Inflammatory macrophage treated with lipopolysaccharide for 4 hours (primary cell): ENCODE results near the gene MED12L.

Experiments
- DNase-seq: peaks from one replicate; pipeline ENCODE4 v3.0.0-alpha.2; 2020

Gene MED12L

DNA sequence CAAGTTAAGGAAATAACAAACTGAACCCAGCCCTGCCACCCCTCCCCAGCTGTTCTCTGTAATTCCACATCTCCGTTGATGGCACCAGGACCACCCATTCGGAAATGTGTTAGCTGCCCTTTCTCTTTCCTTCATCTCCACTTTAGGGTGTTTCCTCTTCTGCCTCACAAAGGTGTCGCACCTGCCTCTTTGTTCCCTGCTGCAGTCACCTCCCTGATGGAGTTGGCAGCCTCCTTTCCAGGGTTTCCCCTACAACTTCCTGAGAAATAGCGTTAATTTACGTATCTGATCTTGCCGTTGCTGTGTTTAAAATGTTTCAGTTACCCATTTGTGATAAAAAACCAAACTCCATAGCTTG is 60.2 kb downstream of the MED12L start:
- DNase-seq, result no peak

DNA sequence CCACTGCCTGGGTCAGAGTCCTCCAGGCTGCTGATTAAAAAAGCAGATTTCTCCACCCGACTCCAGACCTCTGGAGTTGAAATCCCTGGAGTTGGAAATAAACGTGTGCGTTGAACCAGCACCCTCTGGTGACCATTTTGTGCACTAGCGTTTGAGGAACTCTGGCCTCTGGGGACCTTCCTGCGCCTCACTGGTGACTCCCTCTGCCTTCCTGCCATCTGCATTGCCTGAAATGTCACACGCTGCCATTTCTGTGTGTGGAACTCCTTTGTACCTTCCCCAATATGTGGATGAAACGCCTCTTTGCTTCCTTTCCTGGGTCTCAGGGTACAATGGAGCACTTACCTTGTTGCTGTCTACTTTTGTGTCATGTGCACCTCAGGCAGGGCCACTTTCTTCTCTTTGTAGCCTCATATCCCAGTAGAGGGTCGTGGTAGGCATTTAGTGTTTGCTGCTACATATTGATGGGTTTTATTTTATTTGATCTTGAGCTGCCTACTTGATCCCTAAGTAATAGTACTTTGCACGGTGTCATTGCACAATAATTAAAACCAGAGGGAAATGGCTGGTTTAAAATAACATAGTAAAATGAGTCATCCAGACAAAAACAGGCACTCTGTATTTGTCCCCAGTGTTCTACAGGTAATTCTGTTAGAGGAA is 60.7 kb downstream of the MED12L start:
- DNase-seq, result peak; percentile 74

DNA sequence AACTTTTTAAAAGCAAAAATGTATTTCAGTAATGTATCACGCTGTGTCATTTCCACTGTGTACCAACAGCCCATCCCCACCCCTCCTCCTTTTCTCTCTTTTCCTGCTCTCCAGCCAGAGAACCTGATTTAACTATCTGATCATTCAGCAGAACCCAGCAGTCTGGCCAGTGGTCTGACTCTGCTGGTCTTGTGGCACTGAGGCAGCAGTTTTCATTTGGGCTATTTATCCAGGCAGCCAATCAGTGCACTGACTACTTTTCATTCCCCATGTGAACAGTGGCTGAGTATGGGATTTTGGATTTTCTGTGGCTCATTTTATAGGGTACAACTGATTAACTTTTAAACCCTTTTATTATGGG is 61.2 kb downstream of the MED12L start:
- DNase-seq, result no peak

DNA sequence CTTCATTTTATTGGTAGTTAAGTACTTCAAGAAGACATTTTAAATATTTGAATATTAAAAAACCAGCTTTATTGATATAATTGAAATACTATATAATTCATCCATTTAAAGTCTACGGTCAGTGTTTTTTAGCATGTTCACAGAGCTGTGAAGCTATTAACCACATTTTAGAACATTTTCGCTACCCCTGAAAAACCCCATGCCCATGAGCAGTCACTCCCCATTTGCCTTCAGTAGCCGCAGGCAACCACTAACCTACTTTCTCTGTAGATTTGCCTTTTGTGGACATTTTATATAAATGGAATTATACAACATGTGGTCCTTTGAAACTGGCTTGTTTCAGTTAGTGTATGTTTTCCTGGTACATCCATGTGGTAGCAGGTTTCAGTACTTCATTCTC is 61.8 kb downstream of the MED12L start:
- DNase-seq, result no peak

DNA sequence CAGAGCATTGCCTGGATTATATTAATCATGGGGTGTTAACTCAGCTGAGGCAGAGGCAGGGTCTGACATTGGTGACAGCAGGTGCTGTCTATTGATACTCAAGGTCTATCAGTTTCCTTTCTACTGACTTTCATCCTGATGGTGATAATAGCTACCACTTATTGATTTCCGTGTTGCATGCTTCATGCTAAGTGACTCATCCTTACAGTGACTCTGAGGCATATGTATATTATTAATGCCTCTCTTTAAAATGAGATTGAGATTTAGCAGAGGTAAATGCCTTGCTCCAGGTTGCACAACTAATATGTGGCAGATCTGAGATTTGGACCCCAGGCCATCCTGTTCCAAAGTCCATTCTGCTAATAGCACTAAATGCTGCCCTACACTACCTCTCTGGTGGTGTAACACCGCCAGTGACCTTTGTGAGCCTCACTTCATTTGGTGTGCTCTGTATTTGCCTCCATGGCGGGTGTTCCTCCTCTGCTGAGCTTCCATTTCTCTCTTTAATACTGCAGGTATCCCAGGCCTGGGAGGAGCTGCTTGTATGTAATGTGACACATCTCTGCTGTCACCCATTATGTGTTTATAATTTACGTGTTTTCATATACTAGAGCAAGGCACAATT is 67.1 kb downstream of the MED12L start:
- no peak for DNase-seq

DNA sequence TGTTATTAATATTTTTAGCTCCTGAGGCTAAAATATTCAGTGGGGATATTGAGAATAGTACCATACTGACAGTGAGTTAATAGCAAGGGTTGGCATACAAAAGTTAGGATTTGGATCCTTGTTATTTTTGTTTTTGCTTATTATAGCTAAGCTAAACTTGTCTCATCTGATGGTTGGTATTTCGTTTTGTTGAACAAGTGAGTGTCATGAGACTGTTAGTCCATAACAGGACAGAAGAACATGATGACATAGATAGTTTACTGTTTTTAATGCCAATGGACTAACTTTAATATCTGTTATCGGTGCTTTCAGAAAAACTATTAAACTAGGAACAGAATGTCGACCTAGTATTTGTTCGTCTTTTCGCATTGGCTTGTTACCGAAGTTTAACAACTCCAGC is 69.1 kb downstream of the MED12L start:
- DNase-seq, result no peak

GRCh38 chr3:151155409-151156128 is 70.1 kb downstream of the MED12L start:
- DNase-seq, result no peak

- DNase-seq, result peak; percentile 72
These were observed 71.3 kb downstream of the MED12L start for GRCh38 chr3:151156618-151157216.

GRCh38 chr3:151159806-151160205 is 74.3 kb downstream of the MED12L start:
- DNase-seq, result no peak

GRCh38 chr3:151165226-151165625 is 79.8 kb downstream of the MED12L start:
- no peak for DNase-seq

- no peak for DNase-seq
These were observed 80.7 kb downstream of the MED12L start for GRCh38 chr3:151166161-151166560.

GRCh38 chr3:151168269-151169094 is 83.0 kb downstream of the MED12L start:
- DNase-seq, result peak; percentile 65

GRCh38 chr3:151169262-151169947 is 83.9 kb downstream of the MED12L start:
- DNase-seq, result peak; percentile 93

- DNase-seq, result peak; percentile 95
These were observed 84.7 kb downstream of the MED12L start for GRCh38 chr3:151169948-151170679.

- peak; percentile 60 for DNase-seq
These were observed 85.8 kb downstream of the MED12L start for GRCh38 chr3:151171145-151171757.

DNA sequence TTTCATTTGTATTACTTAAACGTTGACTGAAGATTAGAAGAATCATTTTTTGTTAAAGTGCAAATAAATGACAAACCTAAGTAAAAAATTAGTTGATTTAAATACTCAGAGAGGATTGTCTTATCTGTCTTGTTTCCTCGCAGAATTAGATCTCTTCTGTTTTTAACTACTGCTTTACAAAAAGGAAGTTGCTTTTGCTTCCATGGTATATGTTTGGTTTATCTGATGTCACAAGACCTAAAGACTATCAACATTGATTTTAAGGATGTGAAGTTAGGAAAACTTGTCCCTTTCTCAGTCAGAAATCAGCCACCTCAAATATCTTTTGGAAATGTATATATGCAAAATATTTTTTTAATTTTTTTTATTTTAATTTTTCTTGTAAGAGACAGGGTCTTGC is 88.9 kb downstream of the MED12L start:
- DNase-seq, result peak; percentile 40

DNA sequence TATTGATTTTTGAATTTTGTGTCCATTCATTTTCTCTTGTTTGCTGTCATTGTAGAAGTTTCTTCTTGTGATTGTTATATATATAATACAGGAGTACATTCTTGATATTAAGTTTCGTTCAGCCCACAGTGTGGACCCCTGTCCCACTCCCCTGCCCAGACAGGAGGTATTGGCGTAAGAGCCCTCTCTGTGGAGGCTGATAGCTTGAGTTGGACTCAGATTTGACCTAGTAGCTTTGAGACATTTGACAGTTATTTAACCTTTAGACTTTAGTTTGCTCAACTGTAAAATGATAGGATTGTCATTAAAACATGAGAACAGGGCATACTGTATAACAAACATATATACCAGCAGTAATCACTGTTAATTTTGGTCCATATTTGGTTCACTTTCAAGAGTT is 90.5 kb downstream of the MED12L start:
- no peak for DNase-seq

DNA sequence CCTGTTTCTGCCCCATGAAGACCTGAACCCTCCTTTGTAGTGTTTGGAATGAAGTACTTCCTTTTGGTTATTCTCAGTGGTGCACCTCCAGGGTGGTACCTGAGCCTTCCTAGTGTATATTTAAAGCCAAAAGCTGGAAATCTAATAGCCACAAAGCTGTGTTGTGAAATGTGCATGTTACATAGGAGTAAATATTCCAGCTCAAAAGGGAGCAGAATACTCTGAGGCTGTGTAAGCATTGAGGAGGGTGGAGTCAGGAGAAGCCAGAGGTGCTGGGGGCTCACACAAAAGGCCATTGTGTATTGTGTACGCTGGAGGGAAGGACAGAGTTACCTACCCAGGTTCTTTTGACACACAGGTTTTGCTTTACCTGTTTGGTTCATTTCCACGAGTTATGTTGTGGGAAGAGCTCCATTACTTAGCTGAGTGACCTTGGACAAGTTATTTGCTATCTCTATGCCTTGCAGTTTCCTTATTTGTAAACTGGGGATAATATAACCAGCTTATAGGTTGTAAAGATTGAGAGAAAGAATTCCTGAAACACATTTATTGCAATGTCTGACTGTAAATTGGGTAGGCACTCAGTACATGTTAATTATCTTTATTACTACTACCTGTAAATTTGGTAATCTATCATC is 92.9 kb downstream of the MED12L start:
- no peak for DNase-seq

GRCh38 chr3:151182349-151183079 is 97.0 kb downstream of the MED12L start:
- DNase-seq, result peak; percentile 28

GRCh38 chr3:151183265-151183671 is 97.8 kb downstream of the MED12L start:
- DNase-seq, result peak; percentile 74
